Suprapubic skin (tissue), 4 donors: ENCODE measurements around the gene EFTUD2.

Experiments used
- CTCF ChIP-seq, 2 donors: fragments of 200-600 bp in 1 of 2; fragments of 450-650 bp in 1 of 2; sonication (generic) in 1 of 2; IDR thresholded peaks; one replicate each; pipeline ENCODE4 v1.5.1; 2016 to 2019; ENCODE audit warnings: antibody characterized with exemption in 2 of 2, mild to moderate bottlenecking in 1 of 2, moderate library complexity in 1 of 2
- EP300 ChIP-seq: sonication (generic); formaldehyde crosslinking; IDR thresholded peaks from one replicate; pipeline ENCODE4 v1.6.1; 2017; ENCODE audit warnings: antibody characterized with exemption
- POLR2A ChIP-seq, 2 donors: fragments of 450-650 bp; IDR thresholded peaks; one replicate each; pipeline ENCODE4 v1.6.1; 2017; ENCODE audit warnings: antibody characterized with exemption in 2 of 2, mild to moderate bottlenecking in 2 of 2, moderate library complexity in 2 of 2
- POLR2AphosphoS5 ChIP-seq, 3 donors: sonication (generic); formaldehyde crosslinking; IDR thresholded peaks; one replicate each; pipeline ENCODE4 v1.6.1; 2017; ENCODE audit warnings: antibody characterized with exemption in 3 of 3

GRCh38 chr17:44862278-44862914, 36.8 kb downstream of the EFTUD2 start:
- TF ChIP-seq EP300: no peak
- TF ChIP-seq POLR2AphosphoS5 (IDR thresholded peaks at IDR 0.05): no peak
- no peak for TF ChIP-seq POLR2A (IDR thresholded peaks at IDR 0.05)
- no peak for TF ChIP-seq CTCF (IDR thresholded peaks at IDR 0.05)
